ENCODE results near the gene MBP.

The MBP gene

GRCh38 chr18:76938619-76939018 lies 194.0 kb downstream of the MBP start:
- DNase-seq (ENCODE audit: low read depth, low spot score) = no peak
- CTCF ChIA-PET = interaction anchor here (1.2 to 2.7 kb wide), 8 partner anchors 10 to 136 kb away, joined by 4 to 22 read pairs (median 6); no protein-coding TSS in a partner anchor
- TF ChIP-seq, protein P1, sequence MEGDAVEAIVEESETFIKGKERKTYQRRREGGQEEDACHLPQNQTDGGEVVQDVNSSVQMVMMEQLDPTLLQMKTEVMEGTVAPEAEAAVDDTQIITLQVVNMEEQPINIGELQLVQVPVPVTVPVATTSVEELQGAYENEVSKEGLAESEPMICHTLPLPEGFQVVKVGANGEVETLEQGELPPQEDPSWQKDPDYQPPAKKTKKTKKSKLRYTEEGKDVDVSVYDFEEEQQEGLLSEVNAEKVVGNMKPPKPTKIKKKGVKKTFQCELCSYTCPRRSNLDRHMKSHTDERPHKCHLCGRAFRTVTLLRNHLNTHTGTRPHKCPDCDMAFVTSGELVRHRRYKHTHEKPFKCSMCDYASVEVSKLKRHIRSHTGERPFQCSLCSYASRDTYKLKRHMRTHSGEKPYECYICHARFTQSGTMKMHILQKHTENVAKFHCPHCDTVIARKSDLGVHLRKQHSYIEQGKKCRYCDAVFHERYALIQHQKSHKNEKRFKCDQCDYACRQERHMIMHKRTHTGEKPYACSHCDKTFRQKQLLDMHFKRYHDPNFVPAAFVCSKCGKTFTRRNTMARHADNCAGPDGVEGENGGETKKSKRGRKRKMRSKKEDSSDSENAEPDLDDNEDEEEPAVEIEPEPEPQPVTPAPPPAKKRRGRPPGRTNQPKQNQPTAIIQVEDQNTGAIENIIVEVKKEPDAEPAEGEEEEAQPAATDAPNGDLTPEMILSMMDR (IDR thresholded peaks at IDR 0.05; ENCODE audit: insufficient read depth, low read length, missing control alignments) = no peak
- no peak overlapping the region for H3K4me3 ChIP-seq (ENCODE audit: low read depth, low read length)
- POLR2A ChIA-PET = no interaction called here

DNA sequence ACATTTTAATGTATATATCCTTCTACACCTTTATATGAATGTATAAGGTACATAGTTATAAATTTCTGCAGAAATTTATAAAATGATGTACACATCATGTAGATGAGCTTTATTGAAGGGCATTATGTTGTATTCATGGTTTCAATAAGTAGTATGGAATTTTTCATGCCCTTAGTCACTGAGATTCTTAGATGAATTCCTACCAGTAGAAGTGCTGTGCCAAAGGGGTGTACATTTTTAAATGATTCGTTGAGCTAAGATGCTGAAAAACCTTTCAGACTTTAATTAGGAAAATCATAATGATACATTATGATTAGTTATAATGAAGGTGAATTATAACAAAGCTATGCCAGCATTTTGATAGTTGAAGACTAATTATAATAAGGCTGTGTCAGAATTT lies 195.0 kb downstream of the MBP start:
- DNase-seq (ENCODE audit: low read depth, low spot score) = peak; percentile 7
- H3K4me3 ChIP-seq (ENCODE audit: low read depth, low read length) = no peak overlapping the region
- ChIA-PET CTCF (interaction anchor here (0.7 to 3.0 kb wide), 16 partner anchors 8 to 274 kb away, joined by 3 to 22 read pairs (median 4); no protein-coding TSS in a partner anchor), POLR2A (no interaction called here)
- TF ChIP-seq, protein P1 (IDR thresholded peaks at IDR 0.05; ENCODE audit: insufficient read depth, low read length, missing control alignments) = peak; percentile 23

DNA sequence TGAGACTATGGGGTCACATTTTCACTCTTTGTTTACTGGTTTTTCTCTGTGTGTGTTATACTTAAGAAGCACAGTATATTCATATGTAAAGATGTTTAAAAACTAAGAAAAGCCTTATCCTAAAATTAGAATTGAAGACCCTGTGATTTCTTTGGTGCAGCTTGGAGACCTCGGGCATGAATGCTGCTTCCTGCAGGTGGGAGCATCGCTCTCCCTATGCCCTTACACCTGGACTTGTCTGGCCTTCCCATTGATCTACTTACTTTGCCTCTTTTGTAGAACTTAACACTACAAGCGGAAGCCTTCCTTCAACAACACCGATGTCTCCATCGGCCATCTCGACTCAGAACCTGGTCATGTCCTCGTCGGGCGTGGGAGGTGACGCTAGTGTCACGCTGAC lies 195.7 kb downstream of the MBP start:
- ChIA-PET POLR2A (no interaction called here), CTCF (interaction anchor here (1.0 to 3.0 kb wide), 12 partner anchors 9 to 275 kb away, joined by 3 to 22 read pairs (median 6); no protein-coding TSS in a partner anchor)
- DNase-seq (ENCODE audit: low read depth, low spot score) = no peak
- TF ChIP-seq, protein P1 (IDR thresholded peaks at IDR 0.05; ENCODE audit: insufficient read depth, low read length, missing control alignments) = no peak
- no peak overlapping the region for H3K4me3 ChIP-seq (ENCODE audit: low read depth, low read length)

- ChIA-PET POLR2A (no interaction called here), CTCF (interaction anchor here (1.2 to 3.0 kb wide), 4 partner anchors 10 to 133 kb away, joined by 5 to 22 read pairs (median 8); no protein-coding TSS in a partner anchor)
- no peak for DNase-seq (ENCODE audit: low read depth, low spot score)
- no peak overlapping the region for H3K4me3 ChIP-seq (ENCODE audit: low read depth, low read length)
- TF ChIP-seq, protein P1 (IDR thresholded peaks at IDR 0.05; ENCODE audit: insufficient read depth, low read length, missing control alignments) = no peak
These were observed 196.8 kb downstream of the MBP start for GRCh38 chr18:76935722-76936337.

DNA sequence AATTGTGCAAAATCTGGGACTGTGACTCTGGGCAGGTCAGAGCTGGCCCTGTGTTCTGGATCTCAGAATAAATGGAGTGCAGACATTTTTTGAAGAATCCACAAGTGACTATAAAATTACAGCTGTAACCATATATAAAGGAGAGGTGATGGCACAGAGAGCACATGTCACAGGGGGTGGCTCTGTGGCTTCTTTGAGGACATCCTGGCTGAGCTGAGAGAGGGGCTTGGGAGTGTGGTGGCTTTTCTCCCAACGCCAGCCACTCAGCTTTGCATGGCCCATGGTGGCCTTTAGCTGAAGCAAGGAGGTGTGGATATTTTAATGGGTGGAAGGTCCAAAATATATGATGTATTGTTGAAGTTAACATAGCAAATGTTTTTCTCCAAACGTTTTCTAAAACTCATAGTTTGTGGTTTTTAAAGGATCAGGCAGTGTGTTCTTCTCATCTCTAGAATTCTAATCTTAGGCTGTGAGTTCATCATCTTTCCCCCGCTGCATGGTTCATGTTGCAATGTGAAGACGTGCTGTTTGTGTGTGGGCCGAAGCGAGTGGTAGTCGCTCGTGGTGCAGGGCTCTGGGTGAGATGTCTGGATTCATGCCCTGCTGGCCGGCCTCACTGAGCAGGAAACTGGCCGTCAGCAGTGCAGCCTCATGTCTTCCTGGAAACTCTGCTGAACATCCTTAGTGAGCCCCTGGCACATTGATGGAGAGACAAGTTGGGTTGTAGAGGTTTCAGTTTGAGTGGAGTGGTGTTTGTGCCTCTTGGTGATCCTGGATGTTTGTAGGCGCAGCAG lies 200.4 kb downstream of the MBP start:
- H3K4me3 ChIP-seq (ENCODE audit: low read depth, low read length) = no peak overlapping the region
- no peak for DNase-seq (ENCODE audit: low read depth, low spot score)
- CTCF ChIA-PET = interaction anchor here (0.7 to 2.0 kb wide), 4 partner anchors 9 to 129 kb away, joined by 3 to 9 read pairs (median 6); no protein-coding TSS in a partner anchor
- POLR2A ChIA-PET = no interaction called here
- TF ChIP-seq, protein P1 (IDR thresholded peaks at IDR 0.05; ENCODE audit: insufficient read depth, low read length, missing control alignments) = no peak

- no peak for DNase-seq (ENCODE audit: low read depth, low spot score)
- ChIA-PET POLR2A (no interaction called here), CTCF (interaction anchor here (0.7 to 2.0 kb wide), 4 partner anchors 9 to 128 kb away, joined by 3 to 9 read pairs (median 6); no protein-coding TSS in a partner anchor)
- H3K4me3 ChIP-seq (ENCODE audit: low read depth, low read length) = no peak overlapping the region
- TF ChIP-seq, protein P1 (IDR thresholded peaks at IDR 0.05; ENCODE audit: insufficient read depth, low read length, missing control alignments) = no peak
These were observed 201.4 kb downstream of the MBP start for GRCh38 chr18:76931171-76931570.

Measured in AG04449 (cell line).